Medulla oblongata (tissue), 1 donor: Measurements from ENCODE around the gene CCDC38.
"Not testable (repeated sequence)": the region's sequence is repeated elsewhere in the genome, so short reads cannot be mapped to it uniquely, and the experiment has no call there.

ENCODE experiments used
- DNase-seq: peaks from one replicate; pipeline ENCODE4 v3.0.0-alpha.2; 2015; ENCODE audit errors: extremely low spot score

Gene CCDC38

DNA sequence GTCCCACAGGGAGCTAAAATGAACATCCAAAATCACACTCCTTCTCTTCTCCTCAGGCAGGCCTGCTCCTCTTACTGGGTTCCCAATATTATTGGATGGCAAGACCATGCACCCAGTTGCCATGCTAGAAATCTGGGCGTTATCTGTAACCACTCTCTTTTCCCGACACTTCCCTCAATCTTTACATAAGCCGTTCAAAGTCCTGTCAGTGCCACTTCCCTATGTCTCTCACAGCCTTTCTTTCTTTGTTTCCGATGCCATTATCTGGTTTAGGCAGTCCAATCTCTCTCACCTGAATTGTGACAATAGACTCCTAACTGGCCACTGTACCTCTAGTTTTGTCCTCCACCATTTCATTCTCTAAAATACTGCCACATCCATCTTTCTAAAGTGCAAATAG lies 59.5 kb downstream of the CCDC38 start:
- no peak for DNase-seq

GRCh38 chr12:95882080-95882479 lies 60.3 kb downstream of the CCDC38 start:
- no peak for DNase-seq

- no peak for DNase-seq
Measured at GRCh38 chr12:95881331-95881955, 61.0 kb downstream of the CCDC38 start.

DNA sequence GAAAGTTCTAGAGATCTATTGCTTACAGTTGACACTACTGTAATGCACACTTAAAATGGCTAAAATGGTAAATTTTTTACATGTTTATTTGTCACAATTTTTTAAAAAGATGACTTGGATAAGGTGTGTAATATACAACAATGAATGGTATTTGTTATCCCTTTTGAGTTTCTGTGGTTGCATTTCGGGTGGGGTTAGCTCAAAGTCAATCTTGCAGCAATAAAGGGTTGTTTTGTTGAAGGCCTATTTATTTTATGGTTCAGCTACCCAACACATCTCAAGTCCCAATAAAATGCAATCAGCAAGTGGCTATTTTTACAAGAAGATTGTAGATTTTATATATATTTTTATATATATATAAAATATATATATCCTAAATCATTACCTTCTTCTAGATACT lies 61.5 kb downstream of the CCDC38 start:
- DNase-seq, result no peak

- DNase-seq, result no peak
Measured at GRCh38 chr12:95877622-95878021, 64.8 kb downstream of the CCDC38 start.

DNA sequence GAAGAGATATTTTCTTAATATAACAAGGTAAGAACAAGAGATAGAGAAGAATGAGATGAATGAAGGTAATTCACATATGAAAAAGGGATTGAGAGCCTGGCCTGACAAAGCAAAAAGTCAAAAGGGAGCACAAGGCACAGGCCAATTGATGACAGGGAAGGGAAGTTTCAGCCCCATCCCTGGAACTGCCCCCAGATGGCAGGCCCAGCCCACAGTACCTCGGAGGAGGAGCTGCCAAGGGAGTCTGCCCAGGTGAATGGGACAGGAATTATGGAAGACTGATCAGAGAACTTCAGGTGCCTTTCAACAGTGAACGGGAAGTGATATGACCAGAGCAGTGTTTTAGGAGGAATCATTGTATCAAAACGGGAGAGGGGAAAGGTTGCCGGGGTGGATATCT lies 68.0 kb downstream of the CCDC38 start:
- no peak for DNase-seq

- no peak for DNase-seq
Measured at GRCh38 chr12:95870897-95871296, 71.5 kb downstream of the CCDC38 start.

DNA sequence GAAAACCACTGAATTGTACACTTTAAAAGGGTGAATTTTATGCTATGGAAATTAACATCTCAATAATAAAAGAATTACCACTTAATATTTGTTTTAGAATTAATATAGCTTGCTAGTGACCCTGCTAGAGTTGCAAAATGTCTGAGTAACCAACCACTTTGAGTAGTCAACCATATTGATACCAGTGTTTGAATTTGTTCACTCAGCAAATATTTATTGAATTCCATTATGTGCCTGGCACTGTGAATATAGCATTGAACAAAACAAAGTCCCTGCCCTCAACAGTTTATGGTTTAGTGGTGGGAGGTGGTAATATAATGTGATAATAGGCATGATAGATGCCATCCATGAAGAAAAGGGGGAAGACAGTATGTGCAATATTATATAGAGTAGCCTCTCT lies 79.1 kb downstream of the CCDC38 start:
- no peak for DNase-seq

DNA sequence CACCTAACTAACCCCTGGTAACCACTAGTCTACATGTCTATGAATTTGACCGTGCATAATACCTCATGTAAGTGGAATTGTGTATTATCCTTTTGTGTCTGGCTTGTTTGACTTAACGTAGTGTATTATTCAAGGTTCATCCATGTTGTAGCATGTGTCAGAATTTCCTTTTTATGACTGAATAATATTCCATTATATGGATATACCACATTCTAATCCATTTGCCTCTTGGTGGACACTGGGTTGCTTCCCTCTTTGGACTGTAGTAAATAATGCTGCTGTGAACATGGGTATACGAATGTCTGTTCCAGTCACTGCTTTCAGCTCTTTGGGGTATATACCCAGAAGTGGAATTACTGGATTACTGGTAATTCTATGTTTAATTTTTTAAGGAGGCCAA lies 80.4 kb downstream of the CCDC38 start:
- no peak for DNase-seq

DNA sequence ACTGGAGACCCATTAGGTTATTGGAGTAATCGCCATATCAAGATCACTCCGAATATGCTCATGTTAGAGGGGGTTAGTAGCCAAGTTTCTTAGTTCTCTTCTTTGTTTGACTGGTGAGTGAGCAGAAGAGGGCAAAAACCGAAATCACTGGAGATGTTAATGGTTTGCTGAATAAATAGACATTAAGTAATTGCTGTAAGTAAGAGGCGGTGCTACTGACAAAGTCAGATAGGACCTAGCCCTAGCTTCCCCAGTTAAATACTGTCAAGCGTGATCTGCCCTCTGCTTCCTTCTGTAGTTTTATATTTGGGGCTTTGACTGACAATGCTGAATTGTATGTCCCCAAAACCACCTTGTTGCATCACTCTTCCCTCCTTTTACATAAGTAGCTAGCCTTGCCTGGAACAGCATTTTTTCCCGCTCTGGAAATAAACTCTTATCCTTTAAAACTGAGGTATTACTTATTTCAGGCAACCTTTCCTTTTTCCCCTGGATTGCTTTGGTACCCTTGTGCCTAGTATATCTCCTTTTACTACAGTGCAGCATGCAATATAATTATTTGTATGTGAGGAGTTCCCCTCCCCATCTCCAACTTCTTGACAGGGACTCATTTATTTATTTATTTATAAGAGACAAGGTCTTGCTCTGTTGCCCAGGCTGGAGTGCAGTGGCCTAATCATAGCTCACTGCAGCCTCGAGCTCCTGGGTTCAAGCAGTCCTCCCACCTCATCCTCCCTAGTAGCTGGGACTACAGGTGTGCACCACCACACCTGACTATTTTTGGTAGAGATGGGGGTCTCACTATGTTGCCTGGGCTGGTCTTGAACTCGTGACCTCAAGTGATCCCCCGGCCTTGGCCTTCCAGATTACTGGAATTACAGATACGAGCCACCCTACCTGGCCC lies 82.2 kb downstream of the CCDC38 start:
- DNase-seq, result no peak

DNA sequence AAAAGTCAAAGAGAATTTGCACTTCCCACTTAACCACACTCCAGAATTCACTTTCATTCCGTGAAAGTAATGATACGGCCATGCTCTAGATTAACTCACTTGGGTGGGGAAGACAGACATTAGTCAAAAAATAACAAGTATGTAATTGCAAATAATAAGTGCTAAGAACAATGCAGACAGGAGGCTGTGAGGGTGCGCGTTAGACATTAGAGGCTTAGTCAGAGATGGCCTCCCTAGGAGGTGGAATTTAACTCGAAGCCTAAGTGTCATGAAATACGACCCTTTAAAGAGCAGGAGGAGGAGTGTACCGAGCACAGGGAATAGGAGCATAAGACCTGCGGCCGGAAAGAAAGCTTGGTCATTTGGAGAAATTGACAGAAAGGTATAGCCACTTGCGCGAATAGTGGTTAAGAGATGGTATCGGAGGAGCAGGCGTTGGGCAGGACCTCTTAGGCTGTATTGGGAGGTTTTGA lies 83.0 kb downstream of the CCDC38 start:
- peak; percentile 9 for DNase-seq

GRCh38 chr12:95858451-95859343 lies 83.7 kb downstream of the CCDC38 start, which contains the start of gene SNRPF:
SNRPF (plus strand) TSS chr12:95858952; CDS start chr12:95859074, 122 bp downstream.
- DNase-seq, result peak; percentile 98

DNA sequence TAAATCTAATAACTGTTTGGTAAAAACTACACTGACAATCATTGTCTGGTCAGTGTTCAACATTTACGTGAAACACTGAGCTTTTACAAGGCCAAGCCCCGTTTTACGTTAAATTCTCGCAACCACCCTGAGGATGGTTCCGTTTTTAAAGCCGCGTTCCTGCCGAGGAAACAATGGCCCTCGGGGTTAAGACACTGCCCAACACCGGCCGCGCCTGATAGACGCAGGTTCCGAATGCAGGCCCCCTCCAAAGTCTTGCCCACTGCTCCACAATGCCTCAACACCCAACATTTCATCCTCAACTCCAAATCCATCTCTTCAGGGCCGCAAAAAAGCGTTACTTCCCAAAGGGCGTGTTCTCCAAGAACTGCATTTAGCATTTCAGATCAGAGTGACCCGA lies 84.6 kb downstream of the CCDC38 start:
- no peak for DNase-seq

DNA sequence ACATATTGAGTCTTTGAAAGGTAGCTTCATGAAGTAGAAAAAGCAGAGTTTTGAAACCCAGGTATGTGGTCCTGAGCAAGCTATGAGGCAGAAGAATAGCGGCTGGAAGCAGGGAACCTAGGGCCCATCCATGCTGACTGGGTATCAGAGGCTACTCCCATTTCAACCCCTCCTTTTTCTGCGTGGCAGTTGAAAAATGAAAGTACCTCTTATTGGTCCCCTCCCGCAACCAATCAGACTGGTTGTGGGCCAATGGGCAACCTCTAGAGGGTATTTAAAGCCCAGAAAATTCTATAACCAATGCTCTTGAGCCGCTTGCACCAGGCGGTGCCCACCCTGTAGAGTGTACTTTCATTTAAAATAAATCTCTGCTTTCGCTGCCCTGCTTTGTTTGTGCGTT lies 85.3 kb downstream of the CCDC38 start:
- no peak for DNase-seq

DNA sequence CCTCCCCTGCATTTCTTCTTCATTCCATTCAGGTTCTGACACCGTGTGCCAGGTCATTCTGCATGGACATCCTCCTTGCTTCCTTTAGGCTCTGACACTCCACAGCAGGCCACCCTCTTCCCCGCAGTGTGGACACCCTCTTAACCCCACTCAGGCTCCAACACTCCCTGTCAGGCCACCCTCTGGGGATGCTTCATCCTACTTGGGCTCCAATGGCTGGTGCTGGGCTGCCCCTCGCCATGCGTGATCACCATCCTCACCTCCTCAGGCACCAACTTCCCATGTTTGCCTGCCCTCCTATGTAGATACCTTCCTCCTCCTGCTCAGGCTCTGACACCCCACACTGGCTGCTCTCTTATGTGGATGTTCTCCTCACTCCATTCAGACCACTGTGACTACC lies 90.3 kb downstream of the CCDC38 start:
- no peak for DNase-seq

- DNase-seq, result no peak
Measured at GRCh38 chr12:95851606-95852005, 90.8 kb downstream of the CCDC38 start.

- DNase-seq, result peak; percentile 23
Measured at GRCh38 chr12:95848575-95849388, 93.6 kb downstream of the CCDC38 start.

GRCh38 chr12:95842426-95842825 lies 100.0 kb downstream of the CCDC38 start:
- not testable (repeated sequence) for DNase-seq

DNA sequence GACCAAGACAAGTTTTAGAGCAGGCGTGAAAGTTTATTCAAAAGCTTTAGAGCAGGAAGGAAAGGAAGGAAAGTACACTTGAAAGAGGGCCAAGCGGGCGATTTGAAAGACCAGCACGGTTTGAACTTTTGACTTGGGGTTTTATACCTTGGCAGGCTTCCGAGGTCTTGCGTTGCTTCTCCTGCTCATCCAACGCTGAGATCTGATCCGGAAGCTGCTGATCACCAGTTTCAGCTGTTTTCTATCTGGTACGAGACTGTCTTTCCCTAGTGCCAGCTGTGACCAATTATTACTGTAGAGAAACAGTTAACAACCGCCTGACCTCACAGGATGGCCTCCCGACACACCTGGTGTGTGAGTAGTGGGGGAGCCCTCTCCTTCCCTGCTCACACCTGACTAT lies 104.3 kb downstream of the CCDC38 start:
- no peak for DNase-seq

DNA sequence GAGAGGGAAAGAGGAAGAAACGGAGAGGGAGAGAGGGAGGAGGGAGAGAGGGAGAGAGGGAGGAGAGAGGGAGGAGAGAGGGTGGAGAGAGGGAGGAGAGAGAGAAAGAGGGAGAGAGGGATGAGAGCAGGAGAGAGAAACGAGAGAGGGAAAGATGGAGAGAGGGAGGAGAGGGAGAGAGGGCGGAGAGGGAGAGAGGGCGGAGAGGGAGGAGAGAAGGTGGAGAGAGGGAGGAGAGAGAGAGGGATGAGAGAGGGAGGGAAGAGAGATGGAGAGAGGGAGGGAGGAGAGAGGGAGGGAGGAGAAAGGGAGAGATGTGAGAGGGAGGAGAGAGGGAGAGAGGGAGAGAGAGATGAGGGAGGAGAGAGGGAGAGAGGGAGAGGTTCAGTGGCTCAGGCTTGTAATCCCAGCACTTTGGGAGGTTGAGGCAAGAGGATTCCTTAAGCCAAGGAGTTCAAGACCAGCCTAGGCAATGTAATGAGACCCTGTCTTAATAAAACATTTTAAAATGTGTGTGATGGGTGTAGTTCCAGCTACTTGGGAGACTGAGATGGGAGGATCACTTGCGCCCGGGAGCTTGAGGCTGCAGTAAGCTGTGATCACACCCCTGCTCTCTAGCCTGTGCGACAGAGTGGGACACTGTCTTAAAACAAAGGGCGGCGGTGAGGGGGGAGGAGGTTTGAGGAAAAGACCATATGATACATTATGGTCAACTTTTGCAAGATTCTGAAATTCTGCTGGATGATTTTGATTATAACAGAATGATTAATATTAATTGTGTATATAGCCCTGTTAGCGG lies 105.0 kb downstream of the CCDC38 start:
- no peak for DNase-seq
